ENCODE measurements around the gene THOC1. TPM values are rescaled to one million over a fixed set of nuclear protein-coding genes. Genes with fewer than 3 reads are reported as not detected.

Gene THOC1
- total and polyA plus RNA-seq, 2 experiments from 2014 or later: 73.0 to 108 TPM

GRCh38 chr18:189254-189653 lies 78.6 kb downstream of the THOC1 start (continued):
- TF ChIP-seq EZH2 (IDR thresholded peaks at IDR 0.05; ENCODE audit: low read depth, unreplicated experiment) (no peak), EZH2phosphoT487 (IDR thresholded peaks at IDR 0.05; ENCODE audit: unreplicated experiment) (no peak), CREB1 (CRISPR knock-in tag; IDR thresholded peaks at IDR 0.05; ENCODE audit: low read depth) (no peak), POLR2AphosphoS5 (IDR thresholded peaks at IDR 0.05; ENCODE audit: low read depth) (no peak), CTCF (conservative IDR thresholded peaks at IDR 0.05; ENCODE audit: low read depth in 2 of 2) (no peak), STAT1 (IDR thresholded peaks at IDR 0.05; ENCODE audit: unreplicated experiment) (no peak), ZNF114 (CRISPR knock-in tag; IDR thresholded peaks at IDR 0.05) (no peak), ZNF331 (CRISPR knock-in tag; IDR thresholded peaks at IDR 0.05; ENCODE audit: low read depth) (no peak), JUNB (IDR thresholded peaks at IDR 0.05; ENCODE audit: unreplicated experiment) (no peak), NANOG (IDR thresholded peaks at IDR 0.05; ENCODE audit: borderline replicate concordance) (no peak)
- TF ChIP-seq, protein P1, sequence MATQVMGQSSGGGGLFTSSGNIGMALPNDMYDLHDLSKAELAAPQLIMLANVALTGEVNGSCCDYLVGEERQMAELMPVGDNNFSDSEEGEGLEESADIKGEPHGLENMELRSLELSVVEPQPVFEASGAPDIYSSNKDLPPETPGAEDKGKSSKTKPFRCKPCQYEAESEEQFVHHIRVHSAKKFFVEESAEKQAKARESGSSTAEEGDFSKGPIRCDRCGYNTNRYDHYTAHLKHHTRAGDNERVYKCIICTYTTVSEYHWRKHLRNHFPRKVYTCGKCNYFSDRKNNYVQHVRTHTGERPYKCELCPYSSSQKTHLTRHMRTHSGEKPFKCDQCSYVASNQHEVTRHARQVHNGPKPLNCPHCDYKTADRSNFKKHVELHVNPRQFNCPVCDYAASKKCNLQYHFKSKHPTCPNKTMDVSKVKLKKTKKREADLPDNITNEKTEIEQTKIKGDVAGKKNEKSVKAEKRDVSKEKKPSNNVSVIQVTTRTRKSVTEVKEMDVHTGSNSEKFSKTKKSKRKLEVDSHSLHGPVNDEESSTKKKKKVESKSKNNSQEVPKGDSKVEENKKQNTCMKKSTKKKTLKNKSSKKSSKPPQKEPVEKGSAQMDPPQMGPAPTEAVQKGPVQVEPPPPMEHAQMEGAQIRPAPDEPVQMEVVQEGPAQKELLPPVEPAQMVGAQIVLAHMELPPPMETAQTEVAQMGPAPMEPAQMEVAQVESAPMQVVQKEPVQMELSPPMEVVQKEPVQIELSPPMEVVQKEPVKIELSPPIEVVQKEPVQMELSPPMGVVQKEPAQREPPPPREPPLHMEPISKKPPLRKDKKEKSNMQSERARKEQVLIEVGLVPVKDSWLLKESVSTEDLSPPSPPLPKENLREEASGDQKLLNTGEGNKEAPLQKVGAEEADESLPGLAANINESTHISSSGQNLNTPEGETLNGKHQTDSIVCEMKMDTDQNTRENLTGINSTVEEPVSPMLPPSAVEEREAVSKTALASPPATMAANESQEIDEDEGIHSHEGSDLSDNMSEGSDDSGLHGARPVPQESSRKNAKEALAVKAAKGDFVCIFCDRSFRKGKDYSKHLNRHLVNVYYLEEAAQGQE (IDR thresholded peaks at IDR 0.05; ENCODE audit: unreplicated experiment): no peak

GRCh38 chr18:183769-184168 lies 84.1 kb downstream of the THOC1 start:
- H3K36me3 ChIP-seq (ENCODE audit: insufficient read depth): peaks cover 16% of the 10 kb centered on the region
- Mint-ChIP-seq H3K4me1 (no peaks in the 10 kb centered on the region), H3K9me3 (no peaks in the 10 kb centered on the region; the same call in 2 of the 3 replicates), H3K36me3 (ENCODE audit: low read depth) (peaks cover 29% of the 10 kb centered on the region), H3K27ac (no peak overlapping the region), H3K4me3 (no peak overlapping the region), H3K27me3 (ENCODE audit: insufficient read depth, low read depth, poor library complexity) (peaks cover 2% of the 10 kb centered on the region)
- no peaks in the 10 kb centered on the region for H3F3A ChIP-seq (replicated peaks; ENCODE audit: low read depth)
- no peak overlapping the region for H2AFZ ChIP-seq
- no peak overlapping the region for H3K4me2 ChIP-seq
- ATAC-seq (no peak), DNase-seq (ENCODE audit: low spot score) (no peak)
- no peaks in the 10 kb centered on the region for H3K4me1 ChIP-seq (ENCODE audit: insufficient read depth)
- peaks cover 13% of the 10 kb centered on the region; the same call in 1 of the 2 replicates for H4K20me1 ChIP-seq (replicated peaks; ENCODE audit: insufficient read depth)
- no peaks in the 10 kb centered on the region for H3K27me3 ChIP-seq (ENCODE audit: insufficient read depth)
- no peak overlapping the region for H3K4me3 ChIP-seq
- H3K79me2 ChIP-seq (replicated peaks; ENCODE audit: insufficient read depth): peaks cover 76% of the 10 kb centered on the region
- no peak overlapping the region for H3K27ac ChIP-seq (ENCODE audit: low read depth)
- no peaks in the 10 kb centered on the region for H3K9me2 ChIP-seq (ENCODE audit: insufficient read depth)
- no peak for TF ChIP-seq CREB1 (CRISPR knock-in tag; IDR thresholded peaks at IDR 0.05; ENCODE audit: low read depth)
- TF ChIP-seq JUNB (IDR thresholded peaks at IDR 0.05; ENCODE audit: unreplicated experiment): no peak
- TF ChIP-seq STAT1 (IDR thresholded peaks at IDR 0.05; ENCODE audit: unreplicated experiment): no peak
- no peak for TF ChIP-seq NANOG (IDR thresholded peaks at IDR 0.05; ENCODE audit: borderline replicate concordance)
- TF ChIP-seq ETS1 (IDR thresholded peaks at IDR 0.05): no peak
- TF ChIP-seq CTCF (conservative IDR thresholded peaks at IDR 0.05; ENCODE audit: low read depth in 2 of 2): no peak
- no peak for TF ChIP-seq POLR2AphosphoS5 (IDR thresholded peaks at IDR 0.05; ENCODE audit: low read depth)

Measured in GM23338 (cell line).